ENCODE results near the gene FKBP8. TPM values are rescaled to one million over a fixed set of nuclear protein-coding genes. Genes with fewer than 3 reads are reported as not detected.

Gene FKBP8
- total RNA-seq, 1 donor from 2014 or later: 142 TPM

DNA sequence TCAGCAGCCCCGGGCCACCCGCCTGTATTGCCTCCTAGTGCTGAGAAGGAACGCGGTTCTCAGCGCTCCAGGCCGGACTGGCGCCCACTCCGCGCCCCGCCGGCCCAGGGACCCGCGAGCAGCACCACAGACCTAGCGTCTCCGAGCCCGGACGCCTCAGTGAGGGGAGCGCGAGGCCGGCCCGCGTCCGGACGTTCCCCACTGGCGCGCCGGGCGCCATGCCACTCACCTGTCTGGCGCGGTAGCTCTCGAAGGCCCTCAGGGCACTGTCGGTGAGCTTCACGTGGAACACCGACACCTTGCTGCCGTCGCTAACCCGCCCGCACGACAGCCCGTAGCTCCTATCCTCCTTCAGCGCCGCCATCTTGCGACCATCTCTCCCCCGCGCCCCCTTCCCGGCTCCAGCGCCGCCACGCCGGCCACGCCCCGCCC, 21.7 kb downstream of the FKBP8 start, which contains the start of gene ELL:
ELL (minus strand) TSS at position 379 of the 432 bp plus-strand sequence; CDS start at position 364, 15 bp downstream.
- no peak for FAIRE-seq
- peak within 1 kb of the TSS; percentile 99 for H3K4me3 ChIP-seq (ENCODE audit: low read depth, low read length)
- no peaks in the 10 kb centered on the region for H3K36me3 ChIP-seq (ENCODE audit: control insufficient read depth, insufficient read depth, low read length)
- TF ChIP-seq, protein P1, sequence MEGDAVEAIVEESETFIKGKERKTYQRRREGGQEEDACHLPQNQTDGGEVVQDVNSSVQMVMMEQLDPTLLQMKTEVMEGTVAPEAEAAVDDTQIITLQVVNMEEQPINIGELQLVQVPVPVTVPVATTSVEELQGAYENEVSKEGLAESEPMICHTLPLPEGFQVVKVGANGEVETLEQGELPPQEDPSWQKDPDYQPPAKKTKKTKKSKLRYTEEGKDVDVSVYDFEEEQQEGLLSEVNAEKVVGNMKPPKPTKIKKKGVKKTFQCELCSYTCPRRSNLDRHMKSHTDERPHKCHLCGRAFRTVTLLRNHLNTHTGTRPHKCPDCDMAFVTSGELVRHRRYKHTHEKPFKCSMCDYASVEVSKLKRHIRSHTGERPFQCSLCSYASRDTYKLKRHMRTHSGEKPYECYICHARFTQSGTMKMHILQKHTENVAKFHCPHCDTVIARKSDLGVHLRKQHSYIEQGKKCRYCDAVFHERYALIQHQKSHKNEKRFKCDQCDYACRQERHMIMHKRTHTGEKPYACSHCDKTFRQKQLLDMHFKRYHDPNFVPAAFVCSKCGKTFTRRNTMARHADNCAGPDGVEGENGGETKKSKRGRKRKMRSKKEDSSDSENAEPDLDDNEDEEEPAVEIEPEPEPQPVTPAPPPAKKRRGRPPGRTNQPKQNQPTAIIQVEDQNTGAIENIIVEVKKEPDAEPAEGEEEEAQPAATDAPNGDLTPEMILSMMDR (IDR thresholded peaks at IDR 0.05; ENCODE audit: insufficient read depth, low read length, severe bottlenecking): no peak
- DNase-seq (ENCODE audit: low read depth): no peak
- H3K27me3 ChIP-seq (ENCODE audit: control insufficient read depth, insufficient read depth, low read length): no peaks in the 10 kb centered on the region

DNA sequence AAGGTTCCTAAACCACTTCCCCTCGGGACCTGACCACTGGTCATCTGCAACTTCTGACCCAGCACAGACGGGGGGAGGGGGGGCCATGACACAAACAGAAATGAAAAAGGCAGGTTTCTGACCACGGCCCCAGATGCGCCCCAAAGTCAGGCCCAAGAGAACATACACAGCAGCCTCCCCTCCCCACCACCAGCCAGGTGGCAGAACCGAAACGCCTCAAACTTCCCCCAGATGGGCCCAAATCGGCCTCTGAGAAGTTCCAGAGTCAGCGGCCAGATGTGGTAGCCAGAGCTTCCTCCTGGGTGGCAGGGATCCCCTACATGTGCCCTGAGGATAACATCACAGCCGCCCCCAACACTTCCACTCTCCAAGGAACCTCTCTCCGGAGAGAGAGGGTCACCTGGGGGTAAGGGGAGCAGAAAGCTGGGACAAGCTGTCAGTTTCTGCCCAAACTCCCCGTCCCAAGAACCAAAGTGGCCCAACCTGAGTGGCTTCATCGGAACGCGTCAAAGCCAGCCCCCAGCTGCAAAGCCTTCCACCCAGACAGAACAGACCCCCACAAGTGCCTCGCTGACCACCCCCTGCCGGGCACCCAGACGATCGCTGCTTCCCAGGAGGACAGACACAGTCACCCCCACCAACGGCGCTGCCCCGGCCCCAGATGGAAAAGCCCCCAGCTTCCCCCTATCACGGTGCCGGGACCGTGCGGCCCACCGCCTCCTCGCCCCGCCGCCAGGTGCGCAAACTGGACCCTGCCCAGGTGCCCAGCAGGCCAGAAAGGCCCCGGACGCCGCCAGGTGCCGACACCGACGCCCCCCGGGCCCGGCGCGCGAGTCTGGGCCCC, 22.3 kb downstream of the FKBP8 start:
- DNase-seq (ENCODE audit: low read depth) (peak; percentile 4), FAIRE-seq (no peak)
- no peaks in the 10 kb centered on the region for H3K27me3 ChIP-seq (ENCODE audit: control insufficient read depth, insufficient read depth, low read length)
- H3K36me3 ChIP-seq (ENCODE audit: control insufficient read depth, insufficient read depth, low read length): no peaks in the 10 kb centered on the region
- peak overlapping the region; percentile 99 for H3K4me3 ChIP-seq (ENCODE audit: low read depth, low read length)
- TF ChIP-seq, protein P1 (IDR thresholded peaks at IDR 0.05; ENCODE audit: insufficient read depth, low read length, severe bottlenecking): peak; percentile 16

DNA sequence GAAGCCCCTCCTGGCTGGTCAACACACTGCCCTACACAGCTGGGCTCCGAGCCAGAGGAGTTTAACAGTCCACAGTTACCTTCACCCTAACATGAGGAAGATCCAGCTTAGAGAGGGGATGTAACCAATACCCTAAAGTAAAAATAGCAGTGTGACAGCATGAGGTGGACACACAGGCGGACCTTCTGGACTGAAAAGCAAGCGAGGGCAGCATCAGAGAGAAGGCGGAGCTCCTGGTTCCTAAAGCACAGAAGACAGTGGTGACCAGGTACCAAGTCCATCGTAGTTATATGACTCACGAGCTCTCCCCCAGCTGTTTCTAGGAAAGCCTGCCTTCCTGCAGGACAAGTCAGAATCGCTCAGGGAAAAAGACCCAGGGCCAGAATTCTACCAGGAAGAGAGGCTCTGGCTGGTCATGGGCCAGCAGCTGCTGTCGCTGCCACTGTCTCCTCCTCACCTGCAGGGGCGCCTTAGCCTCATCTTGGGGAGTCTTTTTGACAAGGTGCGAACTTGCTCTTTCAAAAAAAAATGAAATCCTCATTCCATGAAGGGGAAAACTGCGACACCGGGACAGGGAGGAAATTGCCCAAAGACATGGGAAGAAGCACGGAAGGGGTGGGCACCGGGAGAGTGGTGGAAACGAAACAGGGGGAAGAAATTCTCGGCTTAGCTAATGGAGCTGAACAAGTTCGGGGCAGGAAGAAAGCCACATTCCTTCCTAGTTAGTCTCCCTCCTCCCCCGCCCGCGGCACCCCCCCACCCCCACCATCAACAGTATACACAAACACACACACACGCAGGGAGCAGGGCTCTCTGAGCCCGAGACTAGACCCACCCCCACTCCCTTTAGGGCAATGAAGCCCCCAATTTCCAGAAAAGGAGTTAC, 23.2 kb downstream of the FKBP8 start:
- no peak for FAIRE-seq
- Histone ChIP-seq H3K27me3 (ENCODE audit: control insufficient read depth, insufficient read depth, low read length) (no peaks in the 10 kb centered on the region), H3K4me3 (ENCODE audit: low read depth, low read length) (peak overlapping the region; percentile 99), H3K36me3 (ENCODE audit: control insufficient read depth, insufficient read depth, low read length) (no peaks in the 10 kb centered on the region)
- TF ChIP-seq, protein P1 (IDR thresholded peaks at IDR 0.05; ENCODE audit: insufficient read depth, low read length, severe bottlenecking): peak; percentile 83
- DNase-seq (ENCODE audit: low read depth): peak; percentile 79

DNA sequence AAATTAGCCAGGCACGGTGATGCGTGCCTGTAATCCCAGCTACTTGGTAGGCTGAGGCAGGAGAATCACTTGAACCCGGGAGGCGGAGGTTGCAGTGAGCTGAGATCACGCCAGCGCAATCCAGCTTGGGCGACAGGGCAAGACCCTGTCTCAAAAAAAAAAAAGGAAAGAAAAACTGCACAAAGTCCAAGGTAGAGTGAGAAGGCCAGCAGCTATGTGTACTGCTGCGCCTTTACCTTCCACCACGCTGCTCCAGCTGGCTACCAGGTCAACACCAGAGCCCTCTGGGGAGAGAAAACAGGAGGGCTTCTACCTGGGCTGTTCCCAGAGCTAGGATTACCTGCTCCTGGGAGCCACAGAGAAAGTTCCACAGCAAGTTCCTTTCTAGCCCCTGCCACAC, 24.7 kb downstream of the FKBP8 start:
- TF ChIP-seq, protein P1 (IDR thresholded peaks at IDR 0.05; ENCODE audit: insufficient read depth, low read length, severe bottlenecking): no peak
- H3K4me3 ChIP-seq (ENCODE audit: low read depth, low read length): no peak overlapping the region
- DNase-seq (ENCODE audit: low read depth) (no peak), FAIRE-seq (no peak)
- H3K27me3 ChIP-seq (ENCODE audit: control insufficient read depth, insufficient read depth, low read length): no peaks in the 10 kb centered on the region
- peaks cover 2% of the 10 kb centered on the region for H3K36me3 ChIP-seq (ENCODE audit: control insufficient read depth, insufficient read depth, low read length)

DNA sequence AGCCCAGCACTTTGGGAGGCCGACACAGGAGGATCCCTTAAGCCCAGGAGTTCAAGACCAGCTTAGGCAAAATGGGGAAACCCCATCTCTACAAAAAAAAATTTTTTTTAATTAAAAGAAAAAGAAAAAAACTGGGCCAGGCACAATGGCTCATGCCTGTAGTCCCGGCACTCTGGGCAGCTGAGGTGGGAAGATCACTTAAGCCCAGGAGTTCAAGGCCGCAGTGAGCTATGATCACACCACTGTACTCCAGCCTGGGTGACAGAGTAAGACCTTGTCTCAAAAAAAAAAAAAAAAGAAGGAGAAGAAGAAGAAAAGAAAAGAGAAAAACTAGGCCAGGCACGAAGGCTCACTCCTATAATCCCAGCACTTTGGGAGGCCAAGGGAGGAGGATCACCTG, 25.8 kb downstream of the FKBP8 start:
- no peak for DNase-seq (ENCODE audit: low read depth)
- Histone ChIP-seq H3K4me3 (ENCODE audit: low read depth, low read length) (no peak overlapping the region), H3K27me3 (ENCODE audit: control insufficient read depth, insufficient read depth, low read length) (no peaks in the 10 kb centered on the region), H3K36me3 (ENCODE audit: control insufficient read depth, insufficient read depth, low read length) (peaks cover 2% of the 10 kb centered on the region)
- no peak for FAIRE-seq
- TF ChIP-seq, protein P1 (IDR thresholded peaks at IDR 0.05; ENCODE audit: insufficient read depth, low read length, severe bottlenecking): no peak

Data from bronchial epithelial cell (primary cell).